ENCODE data around the gene ZNF319.

DNA sequence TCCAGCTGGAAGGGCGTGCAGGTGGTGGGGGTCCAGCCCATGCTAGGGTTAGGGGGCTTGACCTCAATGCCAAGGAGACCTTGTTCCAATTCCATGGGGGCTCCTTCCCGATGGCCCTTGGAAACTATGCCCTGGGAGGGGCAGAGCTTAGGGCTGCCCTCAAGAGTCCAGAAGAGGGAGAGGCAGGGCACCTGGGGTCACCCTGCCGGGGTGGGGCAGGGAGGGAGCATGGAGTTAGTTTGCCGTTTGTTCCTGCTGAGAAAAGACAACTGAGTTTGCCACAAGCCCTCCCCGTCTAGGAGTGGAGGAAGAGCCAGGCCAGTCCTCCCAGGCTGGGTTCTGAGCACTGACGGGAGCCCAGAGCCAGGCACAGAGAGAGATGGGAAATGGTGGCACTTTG lies 46.5 kb upstream of the ZNF319 start:
- TF ChIP-seq, protein P1, sequence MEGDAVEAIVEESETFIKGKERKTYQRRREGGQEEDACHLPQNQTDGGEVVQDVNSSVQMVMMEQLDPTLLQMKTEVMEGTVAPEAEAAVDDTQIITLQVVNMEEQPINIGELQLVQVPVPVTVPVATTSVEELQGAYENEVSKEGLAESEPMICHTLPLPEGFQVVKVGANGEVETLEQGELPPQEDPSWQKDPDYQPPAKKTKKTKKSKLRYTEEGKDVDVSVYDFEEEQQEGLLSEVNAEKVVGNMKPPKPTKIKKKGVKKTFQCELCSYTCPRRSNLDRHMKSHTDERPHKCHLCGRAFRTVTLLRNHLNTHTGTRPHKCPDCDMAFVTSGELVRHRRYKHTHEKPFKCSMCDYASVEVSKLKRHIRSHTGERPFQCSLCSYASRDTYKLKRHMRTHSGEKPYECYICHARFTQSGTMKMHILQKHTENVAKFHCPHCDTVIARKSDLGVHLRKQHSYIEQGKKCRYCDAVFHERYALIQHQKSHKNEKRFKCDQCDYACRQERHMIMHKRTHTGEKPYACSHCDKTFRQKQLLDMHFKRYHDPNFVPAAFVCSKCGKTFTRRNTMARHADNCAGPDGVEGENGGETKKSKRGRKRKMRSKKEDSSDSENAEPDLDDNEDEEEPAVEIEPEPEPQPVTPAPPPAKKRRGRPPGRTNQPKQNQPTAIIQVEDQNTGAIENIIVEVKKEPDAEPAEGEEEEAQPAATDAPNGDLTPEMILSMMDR (IDR thresholded peaks at IDR 0.05), result no peak
- TF ChIP-seq POLR2AphosphoS5 (IDR thresholded peaks at IDR 0.05), result no peak
